ENCODE results near the gene ERCC8. TPM values are rescaled to one million over a fixed set of nuclear protein-coding genes. Genes with fewer than 3 reads are reported as not detected.

ERCC8 gene
- total and polyA plus RNA-seq, 2 of the 13 experiments (the other 11 are each of a cell fraction or from before 2014, with no cell fraction given), result 24.4 to 35.2 TPM

DNA sequence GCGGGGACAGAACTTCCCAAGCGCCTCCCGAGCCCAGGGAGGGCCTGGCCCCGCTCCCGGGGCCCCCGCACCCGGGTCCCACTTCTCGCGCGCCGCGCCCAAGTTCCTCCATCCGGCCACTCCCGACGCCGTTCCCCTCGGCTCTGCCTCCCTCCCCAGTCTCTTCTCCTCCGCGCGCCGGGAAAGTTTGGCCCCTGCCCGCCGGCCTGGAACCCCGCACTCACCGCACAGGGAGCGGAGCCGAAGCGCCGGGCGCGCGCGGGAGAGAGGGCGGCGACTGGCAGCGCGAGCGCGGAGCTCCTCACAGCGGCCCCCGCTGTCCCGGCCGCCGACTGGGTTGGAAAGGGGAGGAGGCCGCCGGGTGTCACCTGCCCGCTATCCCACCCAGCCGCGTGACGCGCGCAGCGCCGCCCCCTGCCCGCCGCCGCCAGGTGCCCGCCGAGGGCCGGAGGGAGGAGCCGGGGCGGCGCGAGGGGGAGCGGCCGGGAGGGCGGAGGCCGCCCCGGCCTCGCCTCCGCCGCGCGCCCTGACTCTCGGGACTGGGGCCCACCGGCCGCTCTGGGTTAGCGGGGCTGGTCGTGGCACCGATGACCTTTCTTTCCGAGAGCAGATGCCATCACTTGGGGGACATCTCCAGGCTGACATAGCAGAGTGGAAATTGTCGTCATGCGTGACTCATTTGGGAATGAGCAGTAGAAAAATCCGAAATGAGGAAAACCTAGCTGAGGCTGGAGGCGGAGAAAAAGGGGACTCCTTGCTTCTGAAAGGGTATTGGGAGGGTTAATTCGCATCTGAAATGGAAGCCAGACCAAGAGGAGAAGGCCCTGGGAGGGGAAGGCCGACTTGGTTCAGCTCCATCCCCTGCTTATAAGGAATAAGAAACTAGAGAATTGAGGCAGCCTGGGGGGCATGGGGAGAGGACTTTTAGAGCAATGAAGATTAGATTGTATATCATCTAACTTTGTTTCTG is 100.6 kb downstream of the ERCC8 start, which contains the start of gene ELOVL7 (continued):
- TF ChIP-seq, protein P1, sequence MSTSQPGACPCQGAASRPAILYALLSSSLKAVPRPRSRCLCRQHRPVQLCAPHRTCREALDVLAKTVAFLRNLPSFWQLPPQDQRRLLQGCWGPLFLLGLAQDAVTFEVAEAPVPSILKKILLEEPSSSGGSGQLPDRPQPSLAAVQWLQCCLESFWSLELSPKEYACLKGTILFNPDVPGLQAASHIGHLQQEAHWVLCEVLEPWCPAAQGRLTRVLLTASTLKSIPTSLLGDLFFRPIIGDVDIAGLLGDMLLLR (CRISPR knock-in tag; IDR thresholded peaks at IDR 0.05), result no peak
- TF ChIP-seq RBAK (CRISPR knock-in tag; IDR thresholded peaks at IDR 0.05) (no peak), KAT8 (CRISPR knock-in tag; IDR thresholded peaks at IDR 0.05) (peak; percentile 52; the same call in 1 of the 2 replicates), NR2F1 (CRISPR knock-in tag; IDR thresholded peaks at IDR 0.05) (no peak), SRF (IDR thresholded peaks at IDR 0.05; ENCODE audit: low read depth, low read length) (no peak), ZNF652 (CRISPR knock-in tag; IDR thresholded peaks at IDR 0.05; ENCODE audit: borderline replicate concordance, low read depth) (peak; percentile 33; the same call in 1 of the 2 replicates), ZNF558 (CRISPR knock-in tag; IDR thresholded peaks at IDR 0.05; ENCODE audit: borderline replicate concordance) (peak; percentile 67; the same call in 1 of the 2 replicates), KDM5B (CRISPR knock-in tag; IDR thresholded peaks at IDR 0.05; ENCODE audit: borderline replicate concordance) (peak; percentile 59; the same call in 1 of the 2 replicates), ZNF678 (CRISPR knock-in tag; IDR thresholded peaks at IDR 0.05) (no peak), ZSCAN29 (CRISPR knock-in tag; conservative IDR thresholded peaks at IDR 0.05) (no peak), ZBTB1 (CRISPR knock-in tag; IDR thresholded peaks at IDR 0.05; ENCODE audit: borderline replicate concordance) (no peak), MTF2 (CRISPR knock-in tag; IDR thresholded peaks at IDR 0.05; ENCODE audit: borderline replicate concordance) (no peak; the same call in 1 of the 2 replicates), TEAD3 (CRISPR knock-in tag; optimal IDR thresholded peaks at IDR 0.05; ENCODE audit: borderline replicate concordance) (no peak), HES4 (CRISPR knock-in tag; IDR thresholded peaks at IDR 0.05; ENCODE audit: borderline replicate concordance) (no peak), ZNF749 (CRISPR knock-in tag; IDR thresholded peaks at IDR 0.05; ENCODE audit: borderline replicate concordance) (no peak), SMAD9 (CRISPR knock-in tag; IDR thresholded peaks at IDR 0.05) (no peak), POLR2G (IDR thresholded peaks at IDR 0.05; ENCODE audit: low read depth, low read length) (peak; percentile 64), ZNF501 (CRISPR knock-in tag; IDR thresholded peaks at IDR 0.05) (peak; percentile 81; the same call in 1 of the 2 replicates)
- TF ChIP-seq, protein P2, sequence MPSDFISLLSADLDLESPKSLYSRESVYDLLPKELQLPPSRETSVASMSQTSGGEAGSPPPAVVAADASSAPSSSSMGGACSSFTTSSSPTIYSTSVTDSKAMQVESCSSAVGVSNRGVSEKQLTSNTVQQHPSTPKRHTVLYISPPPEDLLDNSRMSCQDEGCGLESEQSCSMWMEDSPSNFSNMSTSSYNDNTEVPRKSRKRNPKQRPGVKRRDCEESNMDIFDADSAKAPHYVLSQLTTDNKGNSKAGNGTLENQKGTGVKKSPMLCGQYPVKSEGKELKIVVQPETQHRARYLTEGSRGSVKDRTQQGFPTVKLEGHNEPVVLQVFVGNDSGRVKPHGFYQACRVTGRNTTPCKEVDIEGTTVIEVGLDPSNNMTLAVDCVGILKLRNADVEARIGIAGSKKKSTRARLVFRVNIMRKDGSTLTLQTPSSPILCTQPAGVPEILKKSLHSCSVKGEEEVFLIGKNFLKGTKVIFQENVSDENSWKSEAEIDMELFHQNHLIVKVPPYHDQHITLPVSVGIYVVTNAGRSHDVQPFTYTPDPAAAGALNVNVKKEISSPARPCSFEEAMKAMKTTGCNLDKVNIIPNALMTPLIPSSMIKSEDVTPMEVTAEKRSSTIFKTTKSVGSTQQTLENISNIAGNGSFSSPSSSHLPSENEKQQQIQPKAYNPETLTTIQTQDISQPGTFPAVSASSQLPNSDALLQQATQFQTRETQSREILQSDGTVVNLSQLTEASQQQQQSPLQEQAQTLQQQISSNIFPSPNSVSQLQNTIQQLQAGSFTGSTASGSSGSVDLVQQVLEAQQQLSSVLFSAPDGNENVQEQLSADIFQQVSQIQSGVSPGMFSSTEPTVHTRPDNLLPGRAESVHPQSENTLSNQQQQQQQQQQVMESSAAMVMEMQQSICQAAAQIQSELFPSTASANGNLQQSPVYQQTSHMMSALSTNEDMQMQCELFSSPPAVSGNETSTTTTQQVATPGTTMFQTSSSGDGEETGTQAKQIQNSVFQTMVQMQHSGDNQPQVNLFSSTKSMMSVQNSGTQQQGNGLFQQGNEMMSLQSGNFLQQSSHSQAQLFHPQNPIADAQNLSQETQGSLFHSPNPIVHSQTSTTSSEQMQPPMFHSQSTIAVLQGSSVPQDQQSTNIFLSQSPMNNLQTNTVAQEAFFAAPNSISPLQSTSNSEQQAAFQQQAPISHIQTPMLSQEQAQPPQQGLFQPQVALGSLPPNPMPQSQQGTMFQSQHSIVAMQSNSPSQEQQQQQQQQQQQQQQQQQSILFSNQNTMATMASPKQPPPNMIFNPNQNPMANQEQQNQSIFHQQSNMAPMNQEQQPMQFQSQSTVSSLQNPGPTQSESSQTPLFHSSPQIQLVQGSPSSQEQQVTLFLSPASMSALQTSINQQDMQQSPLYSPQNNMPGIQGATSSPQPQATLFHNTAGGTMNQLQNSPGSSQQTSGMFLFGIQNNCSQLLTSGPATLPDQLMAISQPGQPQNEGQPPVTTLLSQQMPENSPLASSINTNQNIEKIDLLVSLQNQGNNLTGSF (CRISPR knock-in tag; IDR thresholded peaks at IDR 0.05), result no peak
- TF ChIP-seq, protein P3, sequence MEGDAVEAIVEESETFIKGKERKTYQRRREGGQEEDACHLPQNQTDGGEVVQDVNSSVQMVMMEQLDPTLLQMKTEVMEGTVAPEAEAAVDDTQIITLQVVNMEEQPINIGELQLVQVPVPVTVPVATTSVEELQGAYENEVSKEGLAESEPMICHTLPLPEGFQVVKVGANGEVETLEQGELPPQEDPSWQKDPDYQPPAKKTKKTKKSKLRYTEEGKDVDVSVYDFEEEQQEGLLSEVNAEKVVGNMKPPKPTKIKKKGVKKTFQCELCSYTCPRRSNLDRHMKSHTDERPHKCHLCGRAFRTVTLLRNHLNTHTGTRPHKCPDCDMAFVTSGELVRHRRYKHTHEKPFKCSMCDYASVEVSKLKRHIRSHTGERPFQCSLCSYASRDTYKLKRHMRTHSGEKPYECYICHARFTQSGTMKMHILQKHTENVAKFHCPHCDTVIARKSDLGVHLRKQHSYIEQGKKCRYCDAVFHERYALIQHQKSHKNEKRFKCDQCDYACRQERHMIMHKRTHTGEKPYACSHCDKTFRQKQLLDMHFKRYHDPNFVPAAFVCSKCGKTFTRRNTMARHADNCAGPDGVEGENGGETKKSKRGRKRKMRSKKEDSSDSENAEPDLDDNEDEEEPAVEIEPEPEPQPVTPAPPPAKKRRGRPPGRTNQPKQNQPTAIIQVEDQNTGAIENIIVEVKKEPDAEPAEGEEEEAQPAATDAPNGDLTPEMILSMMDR (CRISPR knock-in tag; IDR thresholded peaks at IDR 0.05), result peak; percentile 69
